ENCODE data around the gene DNAJC5G.

The DNAJC5G gene

DNA sequence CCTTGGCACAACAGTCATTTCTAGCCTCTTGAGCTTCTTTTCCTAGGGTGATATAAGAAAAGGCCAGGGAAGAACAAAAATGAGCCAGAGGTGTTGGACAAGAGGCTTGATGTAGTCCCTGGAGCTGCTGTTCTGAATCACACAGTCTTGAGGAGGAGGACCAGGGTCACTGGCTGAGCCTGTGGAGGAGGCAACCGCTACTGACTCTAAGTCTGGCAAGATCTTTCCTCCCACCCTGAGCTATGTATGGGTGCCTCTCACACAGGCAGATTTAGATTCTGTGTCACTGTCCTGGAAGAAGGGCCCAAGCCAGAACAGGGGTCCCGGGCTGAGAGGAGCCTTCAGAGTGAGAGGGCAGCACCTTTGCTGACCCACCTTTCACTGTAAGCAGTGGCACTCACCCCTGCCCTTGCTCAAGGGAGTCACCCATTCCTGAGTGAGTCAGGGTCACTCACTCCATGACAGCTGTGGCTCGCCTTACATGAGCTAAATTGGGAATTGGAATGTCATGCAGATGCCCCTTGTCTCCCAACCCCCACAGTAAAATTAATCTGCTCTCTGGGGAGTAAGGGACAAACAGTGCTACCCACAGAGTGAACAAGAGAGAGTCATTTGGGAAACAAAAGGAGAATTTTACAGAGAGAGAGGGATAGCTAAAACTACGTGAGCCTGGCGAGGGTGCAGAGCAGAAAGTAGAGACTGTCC is 6.8 kb downstream of the DNAJC5G start, which contains the start of gene TRIM54:
Gene TRIM54 (plus strand): TSS at position 575 of the 705 bp plus-strand sequence. CDS start 303 bp downstream, outside the sequence.
- H3K4me3 ChIP-seq (ENCODE audit: low read depth, low read length): no peak within 1 kb of the TSS
- TF ChIP-seq CTCF (IDR thresholded peaks at IDR 0.05; ENCODE audit: insufficient read depth, low read length, missing control alignments): no peak
- no peak for DNase-seq (ENCODE audit: low read depth, low spot score)
- ChIA-PET CTCF (interaction anchor here (1.0 to 10.5 kb wide), 25 partner anchors 9 to 320 kb away, joined by 3 to 206 read pairs (median 13); partner anchors contain the start of genes CAD, KHK, PREB and SLC30A3), POLR2A (interaction anchor here (0.6 to 1.2 kb wide), 2 partner anchors 41 to 155 kb away, joined by 3 read pairs; no protein-coding TSS in a partner anchor)

- POLR2A ChIA-PET: no interaction called here
- no peak for DNase-seq (ENCODE audit: low read depth, low spot score)
- no peak for TF ChIP-seq CTCF (IDR thresholded peaks at IDR 0.05; ENCODE audit: insufficient read depth, low read length, missing control alignments)
- CTCF ChIA-PET: interaction anchor here (1.3 to 10.5 kb wide), 10 partner anchors 8 to 321 kb away, joined by 3 to 206 read pairs (median 62); partner anchors contain the start of genes PREB and SLC30A3
- no peak overlapping the region for H3K4me3 ChIP-seq (ENCODE audit: low read depth, low read length)
Observed at GRCh38 chr2:27282892-27283291, 7.7 kb downstream of the DNAJC5G start.

GRCh38 chr2:27284996-27285395 is 9.8 kb downstream of the DNAJC5G start:
- POLR2A ChIA-PET: no interaction called here
- no peak overlapping the region for H3K4me3 ChIP-seq (ENCODE audit: low read depth, low read length)
- CTCF ChIA-PET: interaction anchor here (1.6 to 10.5 kb wide), 6 partner anchors 11 to 184 kb away, joined by 4 to 206 read pairs (median 96); partner anchors contain the start of gene SLC30A3
- DNase-seq (ENCODE audit: low read depth, low spot score): no peak
- TF ChIP-seq CTCF (IDR thresholded peaks at IDR 0.05; ENCODE audit: insufficient read depth, low read length, missing control alignments): no peak

GRCh38 chr2:27285481-27285880 is 10.2 kb downstream of the DNAJC5G start:
- no peak overlapping the region for H3K4me3 ChIP-seq (ENCODE audit: low read depth, low read length)
- no peak for TF ChIP-seq CTCF (IDR thresholded peaks at IDR 0.05; ENCODE audit: insufficient read depth, low read length, missing control alignments)
- DNase-seq (ENCODE audit: low read depth, low spot score): no peak
- ChIA-PET POLR2A (no interaction called here), CTCF (interaction anchor here (1.2 to 10.5 kb wide), 4 partner anchors 10 to 185 kb away, joined by 4 to 206 read pairs (median 60); no protein-coding TSS in a partner anchor)

DNA sequence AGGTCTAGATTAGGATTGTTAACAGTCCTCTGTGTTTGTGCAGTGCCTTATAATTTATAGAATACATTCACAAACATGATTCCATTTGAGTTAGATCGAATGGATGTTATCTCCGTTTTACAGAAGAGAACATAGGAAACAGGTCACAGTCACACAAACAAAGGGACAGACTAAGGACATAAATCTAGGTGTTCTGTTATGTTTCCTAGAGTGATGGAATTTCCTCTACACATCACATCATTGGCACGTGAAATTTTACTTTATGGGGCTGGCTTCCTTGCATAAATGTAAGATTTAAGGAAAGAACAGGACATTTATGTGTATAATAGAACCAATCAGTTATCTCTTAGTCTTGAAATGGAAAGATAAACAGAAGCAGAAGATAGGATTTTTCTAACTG is 13.4 kb downstream of the DNAJC5G start:
- TF ChIP-seq CTCF (IDR thresholded peaks at IDR 0.05; ENCODE audit: insufficient read depth, low read length, missing control alignments): no peak
- ChIA-PET POLR2A (no interaction called here), CTCF (interaction anchor here (0.9 to 7.7 kb wide), 3 partner anchors 8 to 190 kb away, joined by 3 to 99 read pairs (median 18); partner anchors contain the start of gene TRIM54)
- DNase-seq (ENCODE audit: low read depth, low spot score): no peak
- no peak overlapping the region for H3K4me3 ChIP-seq (ENCODE audit: low read depth, low read length)

DNA sequence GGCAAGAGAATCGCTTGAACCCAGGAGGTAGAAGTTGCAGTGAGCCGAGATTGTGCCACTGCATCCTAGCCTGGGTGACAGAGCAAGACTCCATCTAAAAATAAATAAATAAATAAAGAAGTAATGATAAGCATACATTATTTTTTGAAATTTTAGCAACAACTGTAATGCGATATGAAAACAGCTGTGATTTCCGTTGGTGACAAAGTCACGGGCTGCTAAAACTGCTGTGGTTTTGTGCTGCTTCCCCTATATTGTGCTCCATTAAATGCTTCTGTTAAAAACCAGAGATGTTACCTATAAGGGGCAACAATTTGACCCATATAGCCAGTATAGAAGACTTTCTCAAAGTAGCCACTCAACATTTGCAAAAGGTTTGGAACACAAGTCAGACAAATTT is 15.3 kb downstream of the DNAJC5G start:
- POLR2A ChIA-PET: no interaction called here
- DNase-seq (ENCODE audit: low read depth, low spot score): no peak
- CTCF ChIA-PET: interaction anchor here (0.6 to 7.7 kb wide), 6 partner anchors 10 to 62 kb away, joined by 3 to 104 read pairs (median 3); partner anchors contain the start of gene TRIM54
- TF ChIP-seq CTCF (IDR thresholded peaks at IDR 0.05; ENCODE audit: insufficient read depth, low read length, missing control alignments): no peak
- H3K4me3 ChIP-seq (ENCODE audit: low read depth, low read length): no peak overlapping the region
